GM13977 (cell line): Measurements from ENCODE around the gene FCHO2.

Experiments
- DNase-seq: peaks from one replicate; pipeline ENCODE4 v3.0.0; 2012; ENCODE audit warnings: low spot score
- CTCF ChIP-seq: IDR thresholded peaks from 2 replicates; pipeline ENCODE4 v1.5.1; 2012; ENCODE audit warnings: mild to moderate bottlenecking, control low read depth; ENCODE audit not compliant: insufficient read depth; ENCODE audit errors: extremely low read depth, missing control alignments
- in situ Hi-C: fragments of 300-500 bp; cut with MboI; formaldehyde crosslinking; loops from one replicate; pipeline ENCODE4 v1.12.0; 2022; ENCODE audit warnings: low sequenced_read_pairs, low pct_unique_long_range_greater_than_20kb, mixed read lengths, inconsistent platforms; ENCODE audit not compliant: unreplicated experiment

Gene FCHO2

GRCh38 chr5:73044546-73044945 lies 88.7 kb downstream of the FCHO2 start:
- in situ Hi-C loops, result no loop called here
- TF ChIP-seq CTCF, result no peak
- DNase-seq, result no peak

GRCh38 chr5:73045623-73046022 lies 89.8 kb downstream of the FCHO2 start:
- TF ChIP-seq CTCF, result no peak
- in situ Hi-C loops, result no loop called here
- no peak for DNase-seq

GRCh38 chr5:73061593-73061992 lies 105.8 kb downstream of the FCHO2 start:
- no peak for DNase-seq
- in situ Hi-C loops, result no loop called here

GRCh38 chr5:73066466-73066865 lies 110.6 kb downstream of the FCHO2 start:
- no peak for DNase-seq
- no peak for TF ChIP-seq CTCF
- in situ Hi-C loops, result no loop called here

More at GRCh38 chr5:73061593-73061992, 105.8 kb downstream of the FCHO2 start:
- no peak for TF ChIP-seq CTCF

- in situ Hi-C loops, result no loop called here
- no peak for DNase-seq
- no peak for TF ChIP-seq CTCF
These were observed 111.4 kb downstream of the FCHO2 start for GRCh38 chr5:73067213-73067612.

- no peak for TF ChIP-seq CTCF
- in situ Hi-C loops, result no loop called here
- DNase-seq, result no peak
These were observed 125.3 kb downstream of the FCHO2 start for GRCh38 chr5:73081093-73081492.

GRCh38 chr5:73088026-73088425 lies 132.2 kb downstream of the FCHO2 start:
- TF ChIP-seq CTCF, result no peak
- DNase-seq, result no peak
- in situ Hi-C loops, result no loop called here
